Measurements from ENCODE around the gene ATG5. TPM values are rescaled to one million over a fixed set of nuclear protein-coding genes. Genes with fewer than 3 reads are reported as not detected.

Gene ATG5
- polyA plus RNA-seq, 6 donors from 2014 or later = 33.6 to 44.4 (median 40.3) TPM

DNA sequence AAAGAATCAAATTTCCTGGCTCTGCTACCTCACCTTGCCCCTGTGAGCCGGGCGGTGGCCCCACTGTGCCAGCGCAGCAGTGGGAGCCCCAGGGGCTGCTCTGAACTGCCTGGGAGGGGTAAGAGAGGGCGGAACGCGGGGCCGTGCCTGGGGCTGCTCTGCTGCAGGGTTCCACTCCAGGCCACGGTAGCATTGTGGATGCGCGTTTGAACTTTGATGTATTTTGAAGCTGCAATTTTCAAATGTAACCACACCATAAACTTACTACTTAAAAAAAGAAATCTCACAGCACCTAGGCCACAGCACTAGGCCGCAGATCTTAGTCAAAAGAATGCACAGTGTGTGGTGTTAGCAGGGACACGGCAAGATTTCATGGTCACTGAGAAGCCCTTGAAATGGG, 181.9 kb downstream of the ATG5 start:
- Mint-ChIP-seq H3K27me3 (peaks cover 0 to 5% (median 0%) of the 10 kb centered on the region in 3 donors), H3K4me3 (no peak overlapping the region), H3K9me3 (no peaks in the 10 kb centered on the region), H3K36me3 (no peaks in the 10 kb centered on the region), H3K4me1 (peaks cover 12 to 23% (median 15%) of the 10 kb centered on the region in 3 donors), H3K27ac (no peak overlapping the region)
- ATAC-seq (ENCODE audit: low read depth in 2 of 2) = no peak
- no peak for DNase-seq

DNA sequence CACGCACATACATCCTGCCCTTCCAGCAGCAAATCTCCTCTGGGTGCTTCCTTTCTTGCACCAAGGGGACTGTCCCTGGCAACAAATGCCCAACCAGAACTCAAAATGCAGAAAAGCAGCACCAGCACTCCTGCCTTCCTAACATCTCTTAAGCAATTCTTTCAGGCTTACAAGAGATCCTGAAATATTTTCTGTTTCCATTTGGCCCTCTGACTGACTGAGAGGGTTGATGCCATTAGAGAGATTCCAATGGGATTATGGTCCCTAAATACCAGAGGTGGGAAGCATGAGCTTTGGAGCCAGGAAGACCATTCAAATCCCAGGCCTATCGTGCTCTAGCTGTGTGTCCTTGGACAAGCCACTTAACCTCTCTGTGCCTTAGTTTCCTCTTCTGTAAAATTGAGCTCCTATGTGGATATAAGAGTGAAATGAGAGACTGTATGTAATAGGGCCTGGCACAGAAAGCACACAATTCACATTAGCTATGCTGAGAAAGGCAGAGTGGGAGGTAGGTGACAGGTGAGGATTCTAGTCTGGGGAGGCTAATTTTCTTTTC, 182.6 kb downstream of the ATG5 start:
- peak overlapping the region in 1 of 8 donors; percentile 61 for H3K4me3 Mint-ChIP-seq
- H3K27ac Mint-ChIP-seq = no peak overlapping the region
- no peaks in the 10 kb centered on the region for H3K9me3 Mint-ChIP-seq
- no peak for ATAC-seq (ENCODE audit: low read depth in 2 of 2)
- peaks cover 0 to 5% (median 0%) of the 10 kb centered on the region in 3 donors for H3K27me3 Mint-ChIP-seq
- no peak for DNase-seq
- no peaks in the 10 kb centered on the region for H3K36me3 Mint-ChIP-seq
- peaks cover 12 to 23% (median 17%) of the 10 kb centered on the region in 3 donors for H3K4me1 Mint-ChIP-seq

DNA sequence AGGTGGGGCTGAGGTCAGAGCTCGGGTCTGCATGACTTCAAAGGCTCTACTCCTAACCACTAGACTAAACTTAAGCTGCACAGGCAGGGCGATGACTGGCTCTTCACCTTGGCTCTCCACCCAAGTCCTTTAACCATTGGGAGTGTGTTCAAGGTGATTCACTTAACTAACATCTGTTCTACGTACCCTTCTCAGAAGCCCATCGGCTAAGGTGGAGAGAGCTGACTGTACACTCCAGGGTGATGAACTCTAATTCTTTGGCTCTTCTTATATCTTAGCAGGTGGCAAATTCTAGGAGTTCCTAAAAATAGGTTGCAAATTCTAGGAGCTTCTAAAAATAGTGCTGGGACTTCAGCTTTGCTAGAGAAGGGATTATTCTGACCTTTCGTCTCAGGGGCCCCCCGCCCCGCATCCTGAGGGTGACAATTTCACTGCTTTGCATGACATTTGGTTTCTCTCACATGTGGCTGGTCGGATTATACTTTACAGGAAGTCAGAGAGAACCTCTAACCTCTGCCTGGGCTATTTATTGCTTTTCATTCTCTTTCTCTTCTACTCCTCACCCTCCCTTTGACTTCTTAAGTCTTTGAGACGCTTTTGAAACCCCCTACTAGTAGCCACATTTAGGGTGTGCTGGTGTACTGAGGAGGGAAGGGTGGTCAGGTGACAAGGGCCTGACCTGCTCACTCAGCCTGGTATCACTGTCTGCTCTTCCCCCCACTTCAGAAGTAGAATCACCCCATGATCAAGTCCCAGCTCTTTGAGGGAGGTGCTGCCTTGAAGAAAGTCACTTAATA, 183.9 kb downstream of the ATG5 start:
- no peaks in the 10 kb centered on the region for H3K9me3 Mint-ChIP-seq

DNA sequence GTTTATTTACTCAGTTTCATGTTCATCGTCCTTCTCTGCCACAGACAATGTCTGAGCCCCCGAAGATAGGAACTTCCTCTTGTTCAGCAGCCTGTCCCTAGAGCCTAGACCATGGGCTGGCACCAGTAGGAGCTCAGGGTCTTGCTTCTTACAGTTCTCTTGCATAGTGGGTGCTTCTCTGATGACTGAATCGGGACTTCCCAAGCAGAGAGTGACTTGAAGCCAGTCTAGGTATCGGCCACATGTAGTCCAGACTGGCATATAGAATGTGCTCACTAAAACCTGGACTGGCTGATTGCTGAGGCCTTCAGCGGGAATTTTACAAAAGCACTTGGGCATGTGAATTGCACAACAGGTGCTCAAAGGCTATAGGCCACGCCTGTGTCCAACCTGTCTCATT, 187.4 kb downstream of the ATG5 start:
- H3K27ac Mint-ChIP-seq = no peak overlapping the region
- H3K4me1 Mint-ChIP-seq = peaks cover 12 to 23% (median 23%) of the 10 kb centered on the region in 3 donors
- ATAC-seq (ENCODE audit: low read depth in 2 of 2) (no peak), DNase-seq (no peak)
- peaks cover 0 to 8% (median 5%) of the 10 kb centered on the region in 3 donors for H3K27me3 Mint-ChIP-seq
- H3K36me3 Mint-ChIP-seq = no peaks in the 10 kb centered on the region
- H3K4me3 Mint-ChIP-seq = no peak overlapping the region
- H3K9me3 Mint-ChIP-seq = no peaks in the 10 kb centered on the region

More for the DNA sequence above, 183.9 kb downstream of the ATG5 start:
- H3K27me3 Mint-ChIP-seq = peaks cover 0 to 5% (median 0%) of the 10 kb centered on the region in 3 donors
- H3K4me1 Mint-ChIP-seq = peaks cover 12 to 23% (median 19%) of the 10 kb centered on the region in 3 donors
- peak overlapping the region; percentile 38 to 79 (median 56) for H3K27ac Mint-ChIP-seq
- H3K4me3 Mint-ChIP-seq = peak overlapping the region in 5 of 8 donors; percentile 10 to 78 (median 35)
- no peak for DNase-seq
- ATAC-seq (ENCODE audit: low read depth in 2 of 2) = peak; percentile 70 to 82
- no peaks in the 10 kb centered on the region for H3K36me3 Mint-ChIP-seq

DNA sequence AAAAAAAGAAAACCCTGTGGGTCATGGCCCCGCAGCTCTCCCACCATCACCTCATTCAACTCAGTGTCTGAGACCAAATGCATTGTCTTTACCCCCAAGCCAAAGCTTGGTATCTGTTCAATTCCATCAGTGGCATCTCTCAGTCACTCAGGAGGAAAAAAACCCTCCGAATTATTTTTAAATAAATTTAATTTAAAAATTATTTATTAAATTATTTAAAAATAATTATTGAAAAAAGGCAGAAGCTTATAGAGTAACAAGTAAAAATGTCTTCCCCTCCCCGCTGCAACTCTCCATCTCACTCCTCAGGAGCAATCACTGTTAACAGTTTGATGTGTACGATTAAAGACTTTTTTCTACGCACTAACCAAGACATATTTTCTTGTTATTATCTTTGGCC, 188.7 kb downstream of the ATG5 start:
- H3K36me3 Mint-ChIP-seq = no peaks in the 10 kb centered on the region
- peaks cover 0 to 4% (median 0%) of the 10 kb centered on the region in 7 donors for H3K9me3 Mint-ChIP-seq

DNA sequence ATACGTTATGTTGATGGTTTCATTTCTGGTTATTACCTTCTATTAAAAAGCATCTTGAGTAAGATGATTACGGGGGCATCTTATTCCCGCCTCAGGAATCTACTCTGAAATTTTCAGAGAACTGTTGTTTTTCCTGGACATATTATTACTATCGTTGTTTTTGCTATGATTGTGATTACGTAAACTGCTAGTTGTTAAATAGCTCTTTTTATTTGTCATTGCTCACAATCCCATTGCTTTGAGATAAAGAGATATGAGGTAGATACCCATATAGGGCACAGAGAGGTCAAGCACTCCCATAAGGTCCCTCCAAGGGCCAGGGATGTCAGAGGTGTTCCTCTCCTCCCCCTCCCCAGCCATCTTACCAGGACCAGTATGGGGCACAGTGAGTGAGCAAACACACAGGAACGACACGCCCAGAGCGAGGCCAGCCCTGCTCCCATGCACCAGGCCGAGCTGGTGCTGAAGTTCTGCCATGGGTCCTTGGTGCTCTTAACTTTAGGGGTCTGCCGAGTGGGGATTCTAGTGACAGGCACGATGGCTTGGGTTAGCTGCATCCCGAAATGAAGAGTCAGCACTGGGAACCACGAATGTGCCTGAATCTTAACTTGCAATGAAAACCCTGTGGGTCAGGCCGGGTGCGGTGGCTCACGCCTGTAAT, 189.5 kb downstream of the ATG5 start:
- H3K4me3 Mint-ChIP-seq = no peak overlapping the region
- H3K9me3 Mint-ChIP-seq = peaks cover 0 to 4% (median 0%) of the 10 kb centered on the region in 7 donors
- H3K27me3 Mint-ChIP-seq = peaks cover 0 to 8% (median 5%) of the 10 kb centered on the region in 3 donors
- DNase-seq (no peak), ATAC-seq (ENCODE audit: low read depth in 2 of 2) (no peak)
- H3K4me1 Mint-ChIP-seq = peaks cover 0 to 8% (median 3%) of the 10 kb centered on the region in 3 donors
- no peak overlapping the region for H3K27ac Mint-ChIP-seq
- H3K36me3 Mint-ChIP-seq = no peaks in the 10 kb centered on the region

More for the DNA sequence above, 188.7 kb downstream of the ATG5 start:
- Mint-ChIP-seq H3K27ac (no peak overlapping the region), H3K27me3 (peaks cover 0 to 8% (median 5%) of the 10 kb centered on the region in 3 donors), H3K4me3 (no peak overlapping the region), H3K4me1 (peaks cover 5 to 16% (median 11%) of the 10 kb centered on the region in 3 donors)
- no peak for DNase-seq
- ATAC-seq (ENCODE audit: low read depth in 2 of 2) = no peak

DNA sequence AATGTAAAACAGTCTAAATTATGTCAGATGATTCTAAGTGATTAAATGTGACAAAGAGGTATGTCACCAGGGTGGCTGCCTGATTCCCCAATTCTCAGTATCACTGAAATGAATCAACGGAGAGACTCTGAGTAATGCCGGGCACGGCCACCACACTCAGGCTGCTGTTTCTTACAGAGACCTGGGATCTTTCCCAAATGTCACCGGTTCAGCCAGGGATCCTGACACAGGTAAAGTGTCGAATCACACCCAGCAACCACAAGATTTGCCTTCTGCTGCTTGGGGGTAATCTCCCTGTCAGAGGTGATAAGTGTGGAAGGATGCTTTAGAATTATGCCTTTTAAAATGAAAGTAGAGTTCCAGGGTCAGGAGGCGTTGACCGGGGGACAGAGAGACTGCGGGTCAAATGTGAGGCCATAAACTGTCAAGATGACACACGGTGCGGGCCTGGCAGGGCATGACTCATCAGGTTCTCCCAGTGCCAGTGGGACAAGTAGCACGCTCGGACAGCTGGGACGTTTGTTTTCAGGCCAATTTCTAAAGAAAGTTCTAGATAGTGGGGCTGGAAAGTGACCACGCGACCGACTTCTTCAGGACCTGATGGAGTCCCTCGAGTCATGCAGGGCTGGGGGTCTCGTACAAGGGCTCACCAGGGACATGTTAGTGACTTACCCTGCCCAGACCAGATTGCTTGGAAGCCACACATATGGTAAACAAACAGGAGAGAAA, 190.5 kb downstream of the ATG5 start:
- H3K4me1 Mint-ChIP-seq = peaks cover 0 to 8% (median 0%) of the 10 kb centered on the region in 3 donors
- peaks cover 0 to 4% (median 0%) of the 10 kb centered on the region in 7 donors for H3K9me3 Mint-ChIP-seq
- no peak overlapping the region for H3K27ac Mint-ChIP-seq
- DNase-seq (no peak), ATAC-seq (ENCODE audit: low read depth in 2 of 2) (no peak)
- H3K36me3 Mint-ChIP-seq = no peaks in the 10 kb centered on the region
- H3K27me3 Mint-ChIP-seq = peaks cover 0 to 8% (median 4%) of the 10 kb centered on the region in 3 donors
- no peak overlapping the region for H3K4me3 Mint-ChIP-seq

Other genes starting within 250 kb of the ATG5 start
- gene PRDM1, start 239.4 kb downstream of the ATG5 start, polyA plus RNA-seq (ENCODE audit: low read depth in 6 of 6) = 1 to 10 TPM in 3 of 6 donors, under 1 TPM in 2, not detected in 1; 0.62 to 4.2 (median 2.9) TPM
- 10 to 100 TPM in 4 of 6 donors, 1 to 10 TPM in 2; 9.7 to 19.0 (median 13.5) TPM for gene CRYBG1, start 35.0 kb upstream of the ATG5 start, polyA plus RNA-seq (ENCODE audit: low read depth in 6 of 6)